Endothelial cell of umbilical vein (primary cell): ENCODE data around the gene GRHPR. TPM values are rescaled to one million over a fixed set of nuclear protein-coding genes. Genes with fewer than 3 reads are reported as not detected.
A peak's percentile ranks its signal among the peaks of the same experiment; 100 is the strongest.

Experiments used
- BruUV-seq: library from RNA; stranded (reverse); fragments of 400-500 nt; replicated peaks from 2 replicates; lab custom pipeline; 2021; lab: Mats Ljungman, UMichigan
- CTCF ChIA-PET: fragments of 300-600, 350-600 bp; sonication (Branson Sonifier 250); formaldehyde crosslinking; loops from one replicate; lab custom pipeline; 2021; ENCODE audit warnings: antibody characterized with exemption, inconsistent platforms; lab: Charles Lee
- POLR2A ChIA-PET: fragments of 300-600, 350-600 bp; sonication (Branson Sonifier 250); formaldehyde crosslinking; loops from one replicate; lab custom pipeline; 2021; ENCODE audit warnings: antibody characterized with exemption, inconsistent platforms; lab: Charles Lee
- DNase-seq: peaks from one replicate; pipeline ENCODE4 v3.0.0-alpha.2; 2011; ENCODE audit warnings: low read depth, low spot score
- FAIRE-seq: peaks from 2 replicates; lab custom pipeline; 2011; peaks lifted over from hg19 to GRCh38; lab: Jason Lieb, UNC
- H2AFZ ChIP-seq: 2 replicates; pipeline ENCODE4 v1.6.0; 2012; ENCODE audit warnings: low read depth, low read length, control low read depth, inconsistent platforms
- H3K27ac ChIP-seq: 2 replicates; pipeline ENCODE4 v1.5.1; 2011; ENCODE audit warnings: low read depth, mild to moderate bottlenecking, control low read depth, low read length, moderate library complexity; ENCODE audit not compliant: insufficient read depth
- H3K27me3 ChIP-seq, 2 experiments: 2 replicates each; pipeline versions ENCODE4 v1.6.0 to v1.6.1; 2011; ENCODE audit warnings: low read length in 2 of 2, mixed read lengths in 1 of 2; ENCODE audit not compliant: control insufficient read depth in 2 of 2, insufficient read depth in 2 of 2
- H3K36me3 ChIP-seq, 2 experiments: 2 replicates in 1 of 2; 3 replicates in 1 of 2; pipeline ENCODE4 v1.5.1; 2011; ENCODE audit warnings: low read length in 2 of 2, mild to moderate bottlenecking in 1 of 2, moderate library complexity in 1 of 2; ENCODE audit not compliant: control insufficient read depth in 2 of 2, insufficient read depth in 2 of 2; ENCODE audit errors: extremely low read depth in 1 of 2
- H3K4me1 ChIP-seq: 3 replicates; pipeline ENCODE4 v1.5.1; 2011; ENCODE audit warnings: mild to moderate bottlenecking, low read length; ENCODE audit not compliant: control insufficient read depth, insufficient read depth; ENCODE audit errors: extremely low read depth
- H3K4me2 ChIP-seq: 2 replicates; pipeline ENCODE4 v1.6.1; 2011; ENCODE audit warnings: low read length, control low read depth, mixed read lengths; ENCODE audit not compliant: insufficient read depth
- H3K4me3 ChIP-seq, 3 experiments: fragments of 200-600 bp in 1 of 3; sonication (generic), shearing (Covaris generic) in 1 of 3; replicated peaks in 1 of 3; 2 replicates each; pipeline ENCODE4 v1.5.1; 2011 to 2016; ENCODE audit warnings: control low read depth in 3 of 3, low read length in 3 of 3, mild to moderate bottlenecking in 2 of 3, inconsistent platforms in 1 of 3, low read depth in 1 of 3, moderate library complexity in 1 of 3; ENCODE audit not compliant: insufficient read depth in 1 of 3
- H3K79me2 ChIP-seq: 2 replicates; pipeline ENCODE4 v1.6.0; 2012; ENCODE audit warnings: low read length, inconsistent platforms; ENCODE audit not compliant: control insufficient read depth, insufficient read depth
- H3K9ac ChIP-seq: replicated peaks from 2 replicates; pipeline ENCODE3; 2011; ENCODE audit warnings: low read length, control low read depth; ENCODE audit not compliant: insufficient read depth; ENCODE audit errors: extremely low read depth
- H3K9me1 ChIP-seq: replicated peaks from 3 replicates; pipeline ENCODE4 v1.6.0; 2011; ENCODE audit warnings: mild to moderate bottlenecking, low read length; ENCODE audit not compliant: control insufficient read depth, insufficient read depth; ENCODE audit errors: extremely low read depth
- H3K9me3 ChIP-seq: replicated peaks from 2 replicates; pipeline ENCODE4 v1.5.1; 2012; ENCODE audit warnings: low read length, inconsistent platforms; ENCODE audit not compliant: control insufficient read depth, insufficient read depth
- H4K20me1 ChIP-seq: replicated peaks from 2 replicates; pipeline ENCODE3; 2011; ENCODE audit warnings: mild to moderate bottlenecking, low read length; ENCODE audit not compliant: control insufficient read depth, insufficient read depth; ENCODE audit errors: extremely low read depth
- CTCF ChIP-seq, 2 donors: IDR thresholded peaks; 1 replicate in 1 of 2; 2 replicates in 1 of 2; pipeline ENCODE4 v1.5.1; 2011; ENCODE audit warnings: low read length in 2 of 2, mild to moderate bottlenecking in 2 of 2, moderate library complexity in 2 of 2, control low read depth in 1 of 2, inconsistent platforms in 1 of 2, low read depth in 1 of 2; ENCODE audit not compliant: insufficient read depth in 1 of 2; ENCODE audit errors: extremely low read depth in 1 of 2
- EZH2 ChIP-seq: IDR thresholded peaks from 2 replicates; pipeline ENCODE4 v1.6.1; 2012; ENCODE audit warnings: borderline replicate concordance, low read depth, mild to moderate bottlenecking, moderate library complexity, low read length, inconsistent platforms; ENCODE audit not compliant: severe bottlenecking
- FOS ChIP-seq: IDR thresholded peaks from 2 replicates; pipeline ENCODE4 v1.6.1; 2011; ENCODE audit warnings: mild to moderate bottlenecking, low read length, moderate library complexity, borderline replicate concordance; ENCODE audit not compliant: insufficient read depth
- GATA2 ChIP-seq: IDR thresholded peaks from 2 replicates; pipeline ENCODE4 v1.7.0; 2011; ENCODE audit warnings: low read depth, mild to moderate bottlenecking, moderate library complexity, mixed read lengths, low read length; ENCODE audit not compliant: insufficient read length, insufficient read depth
- JUN ChIP-seq: IDR thresholded peaks from 2 replicates; pipeline ENCODE4 v1.6.1; 2011; ENCODE audit warnings: borderline replicate concordance, low read depth; ENCODE audit not compliant: insufficient read length, insufficient read depth
- MAX ChIP-seq: IDR thresholded peaks from 2 replicates; pipeline ENCODE4 v1.6.1; 2011; ENCODE audit not compliant: insufficient read depth, insufficient read length
- MYC ChIP-seq: IDR thresholded peaks from one replicate; pipeline ENCODE4 v1.6.1; 2011; ENCODE audit warnings: mild to moderate bottlenecking, low read depth, low read length
- POLR2A ChIP-seq: IDR thresholded peaks from 2 replicates; pipeline ENCODE4 v1.6.1; 2012; ENCODE audit warnings: low read depth, mild to moderate bottlenecking, control low read depth, low read length
- POLR2AphosphoS5 ChIP-seq: IDR thresholded peaks from 2 replicates; pipeline ENCODE4 v1.6.1; 2012; ENCODE audit warnings: low read depth, mild to moderate bottlenecking, control low read depth, low read length, moderate library complexity; ENCODE audit not compliant: insufficient read depth
- dilution Hi-C: fragments of 300-500 bp; cut with MboI; formaldehyde crosslinking; loops from one replicate; pipeline ENCODE4 v1.15.0; 2019; ENCODE audit warnings: low sequenced_read_pairs; ENCODE audit not compliant: extremely low pct_ligation_motif_present
- intact Hi-C: fragments of 100-400 bp; cut with micrococcal nuclease; formaldehyde crosslinking; loops from one replicate; pipeline ENCODE4 v1.10.0; 2022
- polyA plus RNA-seq, 4 experiments: library from polyadenylated mRNA; depleted of rRNA in 3 of 4; stranded (reverse) in 3 of 4; unstranded in 1 of 4; fragments of >200 nt; gene quantifications; 2 replicates each; pipeline versions ENCODE4 v1.2.1 to v1.2.3, GENCODE V29; 2011 to 2012; ENCODE audit warnings: missing spikeins in 1 of 4
- total RNA-seq: library from RNA; stranded (reverse); gene quantifications from 2 replicates; pipeline ENCODE4 v1.2.3, GENCODE V29; 2021

Gene GRHPR
- total and polyA plus RNA-seq, 2 donors (not counting 3 experiments of a cell fraction or from before 2014, with no cell fraction given), result 91.2 to 247 TPM

GRCh38 chr9:37456817-37457216 lies 34.3 kb downstream of the GRHPR start:
- no peaks in the 10 kb centered on the region for H3K9me1 ChIP-seq
- peaks cover 0 to 3% of the 10 kb centered on the region in 2 experiments for H3K36me3 ChIP-seq
- no peak overlapping the region for H3K27ac ChIP-seq
- peaks cover 72% of the 10 kb centered on the region for H3K79me2 ChIP-seq
- H2AFZ ChIP-seq, result no peak overlapping the region
- TF ChIP-seq EZH2 (no peak), GATA2 (no peak), CTCF (IDR thresholded peaks at IDR 0.05; ENCODE audit: extremely low read depth in 1 of 2, insufficient read depth in 1 of 2, low read depth in 1 of 2, low read length in 2 of 2) (no peak)
- ChIA-PET CTCF (no interaction called here), POLR2A (no interaction called here)
- H3K27me3 ChIP-seq, result no peaks in the 10 kb centered on the region
- no peaks in the 10 kb centered on the region for H3K4me1 ChIP-seq
- FAIRE-seq (no peak), DNase-seq (no peak)
- H3K9ac ChIP-seq, result peak overlapping the region; percentile 9
- intact Hi-C loops, result no loop called here
- BruUV-seq, result no TSS peak
- H3K9me3 ChIP-seq, result no peaks in the 10 kb centered on the region
- dilution Hi-C loops, result no loop called here
- peaks cover 2% of the 10 kb centered on the region for H4K20me1 ChIP-seq
- H3K4me3 ChIP-seq, result no peak overlapping the region
- no peak overlapping the region for H3K4me2 ChIP-seq

DNA sequence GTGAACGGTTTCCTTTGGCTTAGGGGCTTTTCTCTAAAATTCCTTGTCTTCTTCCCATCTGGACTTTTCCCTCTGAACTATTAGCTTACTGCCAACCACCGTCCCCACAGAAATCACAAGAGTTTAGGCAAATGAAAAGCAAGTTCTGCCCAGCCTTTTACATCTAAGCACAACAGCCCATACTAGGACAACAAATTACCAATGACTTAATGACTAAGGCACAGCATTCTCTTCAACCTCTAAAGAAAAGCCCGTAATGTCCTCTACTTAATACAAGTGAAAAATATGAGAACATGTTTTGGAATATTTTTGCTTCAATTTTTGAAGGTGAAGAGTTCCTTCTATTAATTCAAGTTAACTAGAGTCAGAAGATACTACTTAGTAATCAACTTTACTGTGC lies 41.5 kb downstream of the GRHPR start:
- Histone ChIP-seq H3K27ac (peak overlapping the region; percentile 94), H3K9me1 (no peaks in the 10 kb centered on the region), H3K4me2 (peak overlapping the region; percentile 97), H3K4me3 (peak overlapping the region; percentile 45 to 97 (median 84)), H3K36me3 (no peaks in the 10 kb centered on the region), H3K27me3 (no peaks in the 10 kb centered on the region), H3K9me3 (no peaks in the 10 kb centered on the region), H3K9ac (peak overlapping the region; percentile 98), H2AFZ (no peak overlapping the region), H4K20me1 (no peaks in the 10 kb centered on the region), H3K4me1 (peaks cover 17% of the 10 kb centered on the region), H3K79me2 (peaks cover 44% of the 10 kb centered on the region)
- CTCF ChIA-PET, result interaction anchor here (1.5 kb wide), 1 partner anchor 591 kb away, joined by 3 read pairs; no protein-coding TSS in a partner anchor
- DNase-seq, result peak; percentile 20
- no TSS peak for BruUV-seq
- FAIRE-seq, result peak; percentile 35
- dilution Hi-C loops, result no loop called here
- intact Hi-C loops, result no loop called here
- no peak for TF ChIP-seq MAX
- no peak for TF ChIP-seq CTCF (IDR thresholded peaks at IDR 0.05; ENCODE audit: extremely low read depth in 1 of 2, insufficient read depth in 1 of 2, low read depth in 1 of 2, low read length in 2 of 2)
- no peak for TF ChIP-seq GATA2
- TF ChIP-seq JUN, result no peak
- no peak for TF ChIP-seq MYC
- no peak for TF ChIP-seq POLR2A
- no peak for TF ChIP-seq POLR2AphosphoS5
- no peak for TF ChIP-seq FOS
- TF ChIP-seq EZH2, result no peak
- POLR2A ChIA-PET, result interaction anchor here (2.2 kb wide), 1 partner anchor 22 kb away, joined by 9 read pairs; the partner anchor contains the start of gene POLR1E
